HepG2 (cell line): ENCODE results near the gene ADGRG6.

Source experiments
- CTCF ChIP-seq: sonication (generic); formaldehyde crosslinking; IDR thresholded peaks from 2 replicates; pipeline ENCODE4 v1.5.0; 2020; ENCODE audit warnings: mild to moderate bottlenecking, missing genetic modification reagents, moderate library complexity
- HNF4A ChIP-seq: sonication (generic); formaldehyde crosslinking; IDR thresholded peaks from 2 replicates; pipeline ENCODE4 v1.4.0; 2020; ENCODE audit warnings: missing genetic modification reagents
- HOMEZ ChIP-seq: IDR thresholded peaks from 2 replicates; pipeline ENCODE4 v1.6.1; 2016; ENCODE audit warnings: low read depth
- IKZF5 ChIP-seq: IDR thresholded peaks from 2 replicates; pipeline ENCODE4 v1.6.1; 2018; ENCODE audit warnings: missing genetic modification reagents, mild to moderate bottlenecking, missing compliant biosample characterization
- NRL ChIP-seq: sonication (generic); formaldehyde crosslinking; IDR thresholded peaks from 2 replicates; pipeline ENCODE4 v1.5.0; 2020; ENCODE audit warnings: missing genetic modification reagents, mild to moderate bottlenecking, moderate library complexity, borderline replicate concordance
- POLR2A ChIP-seq, 2 experiments: IDR thresholded peaks; 2 replicates each; pipeline ENCODE4 v1.6.1; 2011; ENCODE audit warnings: low read depth in 2 of 2, low read length in 2 of 2, mild to moderate bottlenecking in 1 of 2, moderate library complexity in 1 of 2; ENCODE audit not compliant: insufficient read depth in 1 of 2
- RBFOX2 ChIP-seq: fragments of 200-400 bp; formaldehyde crosslinking; IDR thresholded peaks from 2 replicates; pipeline ENCODE4 v1.6.1; 2017; ENCODE audit warnings: low read depth, mild to moderate bottlenecking, low read length
- SOX6 ChIP-seq, 2 experiments: fragments of 450-650 bp in 1 of 2; sonication (generic) in 1 of 2; formaldehyde crosslinking in 1 of 2; IDR thresholded peaks; 2 replicates each; pipeline versions ENCODE4 v1.4.0 to v1.6.1; 2017 to 2020; ENCODE audit warnings: antibody characterized with exemption in 1 of 2, mild to moderate bottlenecking in 1 of 2, missing genetic modification reagents in 1 of 2
- TMF1 ChIP-seq: sonication (generic); formaldehyde crosslinking; IDR thresholded peaks from 2 replicates; pipeline ENCODE4 v1.8.1; 2022; ENCODE audit warnings: low read depth, missing genetic modification reagents
- ZMYM3 ChIP-seq: sonication (generic); formaldehyde crosslinking; IDR thresholded peaks from 2 replicates; pipeline ENCODE4 v1.5.1; 2020; ENCODE audit warnings: mild to moderate bottlenecking, missing genetic modification reagents
- ZUFSP ChIP-seq: sonication (generic); formaldehyde crosslinking; IDR thresholded peaks from 2 replicates; pipeline ENCODE4 v1.9.0; 2021; ENCODE audit warnings: missing genetic modification reagents, mild to moderate bottlenecking, borderline replicate concordance
- TF ChIP-seq, protein P1 (sequence below): sonication (generic); formaldehyde crosslinking; IDR thresholded peaks from 2 replicates; pipeline ENCODE4 v1.5.0; 2020; ENCODE audit warnings: missing genetic modification reagents

DNA sequence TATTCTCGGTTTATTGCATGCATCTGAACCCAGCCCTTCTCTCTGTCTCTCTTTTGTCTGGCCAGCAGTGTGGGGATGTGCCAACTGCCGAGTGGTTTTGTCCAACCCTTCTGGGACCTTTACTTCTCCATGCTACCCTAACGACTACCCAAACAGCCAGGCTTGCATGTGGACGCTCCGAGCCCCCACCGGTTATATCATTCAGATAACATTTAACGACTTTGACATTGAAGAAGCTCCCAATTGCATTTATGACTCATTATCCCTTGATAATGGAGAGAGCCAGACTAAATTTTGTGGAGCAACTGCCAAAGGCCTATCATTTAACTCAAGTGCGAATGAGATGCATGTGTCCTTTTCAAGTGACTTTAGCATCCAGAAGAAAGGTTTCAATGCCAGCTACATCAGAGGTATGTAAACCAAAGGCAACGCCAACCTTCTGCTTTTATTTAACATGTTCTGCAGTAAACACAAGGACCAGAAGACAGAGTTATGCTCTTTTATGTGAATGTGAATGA, 65.8 kb downstream of the ADGRG6 start:
- TF ChIP-seq HNF4A (CRISPR knock-in tag) (no peak), TMF1 (CRISPR knock-in tag) (no peak), POLR2A (IDR thresholded peaks at IDR 0.05; ENCODE audit: insufficient read depth in 1 of 2, low read depth in 2 of 2, low read length in 2 of 2) (no peak), IKZF5 (CRISPR knock-in tag) (no peak), SOX6 (IDR thresholded peaks at IDR 0.05) (no peak), SOX6 (CRISPR knock-in tag; IDR thresholded peaks at IDR 0.05) (no peak), HOMEZ (CRISPR knock-in tag) (no peak), ZMYM3 (CRISPR knock-in tag) (no peak), CTCF (CRISPR knock-in tag) (no peak), RBFOX2 (no peak), NRL (CRISPR knock-in tag) (no peak), ZUFSP (CRISPR knock-in tag) (no peak)
- TF ChIP-seq, protein P1, sequence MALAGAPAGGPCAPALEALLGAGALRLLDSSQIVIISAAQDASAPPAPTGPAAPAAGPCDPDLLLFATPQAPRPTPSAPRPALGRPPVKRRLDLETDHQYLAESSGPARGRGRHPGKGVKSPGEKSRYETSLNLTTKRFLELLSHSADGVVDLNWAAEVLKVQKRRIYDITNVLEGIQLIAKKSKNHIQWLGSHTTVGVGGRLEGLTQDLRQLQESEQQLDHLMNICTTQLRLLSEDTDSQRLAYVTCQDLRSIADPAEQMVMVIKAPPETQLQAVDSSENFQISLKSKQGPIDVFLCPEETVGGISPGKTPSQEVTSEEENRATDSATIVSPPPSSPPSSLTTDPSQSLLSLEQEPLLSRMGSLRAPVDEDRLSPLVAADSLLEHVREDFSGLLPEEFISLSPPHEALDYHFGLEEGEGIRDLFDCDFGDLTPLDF (CRISPR knock-in tag), result no peak
